ENCODE data around the gene GPR32.
"Not testable (repeated sequence)": the region's sequence is repeated elsewhere in the genome, so short reads cannot be mapped to it uniquely, and the experiment has no call there.

- TF ChIP-seq CTCF (IDR thresholded peaks at IDR 0.05; ENCODE audit: insufficient read depth, low read length, poor library complexity, severe bottlenecking); EZH2phosphoT487 (conservative IDR thresholded peaks at IDR 0.05; ENCODE audit: low read length): not testable (repeated sequence)
Measured at GRCh38 chr19:50756244-50756643, 14.0 kb upstream of the GPR32 start.
